ENCODE measurements around the gene CHPT1.
"Not testable (repeated sequence)": the region's sequence is repeated elsewhere in the genome, so short reads cannot be mapped to it uniquely, and the experiment has no call there.

Gene CHPT1

DNA sequence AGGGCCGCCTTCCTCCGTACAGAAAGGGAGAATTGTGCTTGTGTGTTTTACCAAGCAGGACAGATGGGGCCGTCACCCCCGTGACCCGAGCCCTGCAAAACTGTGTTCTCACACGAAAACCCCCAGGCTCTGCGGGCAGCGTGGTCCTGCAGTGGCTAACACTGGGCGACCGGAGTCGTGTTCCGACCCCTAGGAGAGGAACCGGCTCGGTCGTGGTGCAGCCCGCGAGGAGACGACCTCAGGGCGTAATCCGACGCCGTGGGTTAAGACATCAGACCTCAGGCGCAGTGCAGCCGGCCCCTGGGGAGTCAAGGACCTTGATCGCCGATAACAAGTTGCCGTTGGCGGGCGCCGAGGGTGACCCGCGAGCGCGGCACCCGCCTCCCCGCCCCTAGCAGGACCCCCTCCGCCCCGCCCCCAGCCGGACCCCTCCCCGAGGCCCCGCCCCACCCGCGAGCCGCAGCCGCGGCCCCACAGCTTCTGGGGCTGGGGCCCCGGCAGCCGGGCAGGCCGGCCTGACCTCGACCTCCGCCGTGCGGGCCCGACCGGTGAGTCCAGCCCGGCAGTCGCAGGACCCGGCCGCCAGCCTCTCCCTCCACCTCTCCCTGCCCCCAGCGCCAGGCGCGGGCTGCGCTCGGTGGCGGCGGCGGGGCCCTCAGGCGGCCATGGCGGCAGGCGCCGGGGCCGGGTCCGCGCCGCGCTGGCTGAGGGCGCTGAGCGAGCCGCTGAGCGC is at the start of gene CHPT1:
Gene CHPT1 (plus strand): TSS at position 444 of the 733 bp plus-strand sequence. CDS start 222 bp downstream, at position 666.
- no peaks in the 10 kb centered on the region for H3K9me3 ChIP-seq (ENCODE audit: low read length)
- peak within 1 kb of the TSS; percentile 88 for H3K27ac ChIP-seq (ENCODE audit: low read depth, low read length)

DNA sequence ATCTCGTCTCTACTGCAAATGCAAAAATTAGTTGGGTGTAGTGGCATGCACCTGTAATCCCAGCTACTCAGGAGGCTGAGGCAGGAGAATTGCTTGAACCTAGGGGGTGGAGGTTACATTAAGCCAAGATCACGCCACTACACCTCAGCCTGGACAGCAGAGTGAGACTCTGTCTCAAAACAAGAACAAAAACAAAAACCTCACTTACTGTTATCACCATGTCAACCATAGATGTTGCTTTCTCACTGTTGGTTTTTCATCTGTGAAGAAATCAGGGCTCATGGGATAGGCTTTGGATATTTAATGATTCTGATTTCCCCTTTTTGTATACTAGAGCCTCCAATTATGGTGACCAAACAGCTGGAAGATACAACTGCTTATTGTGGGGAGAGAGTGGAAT is 49.7 kb upstream of the CHPT1 start:
- H3K27ac ChIP-seq (ENCODE audit: low read depth, low read length) = no peak overlapping the region
- H3K27me3 ChIP-seq (ENCODE audit: control insufficient read depth in 1 of 2, insufficient read depth in 2 of 2, low read length in 2 of 2) = peaks cover 0 to under 1% of the 10 kb centered on the region in 2 donors
- H3K9me3 ChIP-seq (ENCODE audit: low read length) = no peaks in the 10 kb centered on the region
- H3K4me1 ChIP-seq (ENCODE audit: insufficient read depth, low read length) = no peaks in the 10 kb centered on the region
- H3K9ac ChIP-seq (ENCODE audit: low read length) = no peak overlapping the region
- H3K4me3 ChIP-seq (ENCODE audit: low read depth in 1 of 2, low read length in 2 of 2) = no peak overlapping the region
- H3K36me3 ChIP-seq (ENCODE audit: insufficient read depth, low read length) = no peaks in the 10 kb centered on the region

More for the DNA sequence above, at the start of gene CHPT1:
- H3K4me3 ChIP-seq (ENCODE audit: low read depth in 1 of 2, low read length in 2 of 2) = peak within 1 kb of the TSS; percentile 90 to 92
- H3K4me1 ChIP-seq (ENCODE audit: insufficient read depth, low read length) = peaks cover 26% of the 10 kb centered on the region
- H3K27me3 ChIP-seq (ENCODE audit: control insufficient read depth in 1 of 2, insufficient read depth in 2 of 2, low read length in 2 of 2) = no peaks in the 10 kb centered on the region
- peak within 1 kb of the TSS; percentile 79 for H3K9ac ChIP-seq (ENCODE audit: low read length)
- no peaks in the 10 kb centered on the region for H3K36me3 ChIP-seq (ENCODE audit: insufficient read depth, low read length)

DNA sequence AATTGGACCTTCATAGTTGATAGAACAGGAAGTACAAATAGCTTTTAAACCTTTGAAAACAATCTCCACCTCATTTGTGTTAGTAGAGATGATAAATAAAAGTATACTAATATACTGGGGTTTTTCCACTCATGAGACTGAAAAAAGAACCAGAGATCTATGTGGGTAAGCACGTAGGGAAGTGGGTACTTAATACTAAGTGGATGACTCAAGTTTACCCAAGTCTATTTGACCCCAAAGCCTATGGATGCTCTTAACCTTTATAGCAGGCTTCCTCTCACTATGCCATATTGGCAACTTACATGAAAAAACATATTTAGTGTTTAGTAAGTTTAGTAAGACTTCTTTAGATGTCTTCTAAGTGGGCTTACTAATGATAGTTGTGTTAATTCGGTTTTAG is 49.2 kb upstream of the CHPT1 start:
- Histone ChIP-seq H3K9ac (ENCODE audit: low read length) (no peak overlapping the region), H3K27ac (ENCODE audit: low read depth, low read length) (no peak overlapping the region), H3K4me1 (ENCODE audit: insufficient read depth, low read length) (no peaks in the 10 kb centered on the region), H3K4me3 (ENCODE audit: low read depth in 1 of 2, low read length in 2 of 2) (no peak overlapping the region), H3K27me3 (ENCODE audit: control insufficient read depth in 1 of 2, insufficient read depth in 2 of 2, low read length in 2 of 2) (no peaks in the 10 kb centered on the region), H3K9me3 (ENCODE audit: low read length) (no peaks in the 10 kb centered on the region), H3K36me3 (ENCODE audit: insufficient read depth, low read length) (no peaks in the 10 kb centered on the region)

DNA sequence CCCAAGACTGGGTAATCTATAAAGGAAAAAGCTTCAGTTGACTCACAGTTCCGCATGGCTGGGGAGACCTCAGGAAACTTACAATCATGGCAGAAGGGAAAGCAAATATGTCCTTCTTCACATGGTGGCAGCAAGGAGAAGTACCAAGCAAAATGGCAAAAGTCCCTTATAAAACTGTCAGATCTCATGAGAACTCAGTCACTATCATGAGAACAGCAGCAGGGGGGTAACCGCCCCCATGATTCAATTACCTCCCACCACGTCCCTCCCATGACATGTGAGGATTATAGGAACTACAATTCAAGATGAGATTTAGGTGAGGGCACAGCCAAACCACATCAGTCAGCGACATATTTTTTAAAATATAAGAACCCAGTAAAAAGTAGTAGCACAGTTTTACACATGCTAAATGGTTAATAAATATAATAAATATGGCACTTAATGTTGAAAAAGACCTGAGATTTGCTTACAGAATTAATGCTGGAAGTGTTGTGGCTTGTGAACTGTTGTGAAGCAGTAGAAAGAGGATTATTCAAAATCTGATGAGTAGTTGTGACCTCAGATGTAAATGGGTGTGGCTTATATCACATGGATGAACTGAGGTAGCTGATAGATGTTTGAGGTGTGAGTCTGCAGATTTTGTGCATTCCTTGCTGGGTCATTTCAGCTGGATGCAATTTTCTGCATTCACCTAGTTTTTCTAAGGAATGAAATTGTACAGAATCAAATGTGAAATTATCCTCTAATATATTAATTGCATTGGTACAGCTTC is 46.9 kb upstream of the CHPT1 start:
- Histone ChIP-seq H3K4me3 (ENCODE audit: low read depth in 1 of 2, low read length in 2 of 2) (no peak overlapping the region), H3K9ac (ENCODE audit: low read length) (no peak overlapping the region), H3K9me3 (ENCODE audit: low read length) (no peaks in the 10 kb centered on the region), H3K27ac (ENCODE audit: low read depth, low read length) (no peak overlapping the region), H3K27me3 (ENCODE audit: control insufficient read depth in 1 of 2, insufficient read depth in 2 of 2, low read length in 2 of 2) (no peaks in the 10 kb centered on the region), H3K4me1 (ENCODE audit: insufficient read depth, low read length) (no peaks in the 10 kb centered on the region), H3K36me3 (ENCODE audit: insufficient read depth, low read length) (no peaks in the 10 kb centered on the region)

DNA sequence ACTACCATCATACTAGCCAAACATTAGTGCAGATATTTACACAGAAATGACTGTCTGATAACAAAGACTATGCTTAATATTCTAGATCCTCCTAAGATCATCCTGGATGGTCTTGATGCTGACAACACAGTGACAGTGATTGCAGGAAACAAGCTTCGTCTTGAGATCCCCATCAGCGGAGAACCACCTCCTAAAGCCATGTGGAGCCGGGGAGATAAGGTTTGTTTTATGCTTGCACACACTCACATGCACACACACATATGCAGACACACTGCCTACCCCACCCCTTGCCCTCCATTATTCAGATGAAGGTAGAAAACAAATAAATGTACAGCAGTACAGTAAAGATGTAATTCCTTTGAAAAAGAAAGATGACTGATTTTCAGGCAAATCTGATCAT is 44.4 kb upstream of the CHPT1 start:
- no peak overlapping the region for H3K9ac ChIP-seq (ENCODE audit: low read length)
- H3K4me3 ChIP-seq (ENCODE audit: low read depth in 1 of 2, low read length in 2 of 2) = no peak overlapping the region
- H3K9me3 ChIP-seq (ENCODE audit: low read length) = no peaks in the 10 kb centered on the region
- H3K27me3 ChIP-seq (ENCODE audit: control insufficient read depth in 1 of 2, insufficient read depth in 2 of 2, low read length in 2 of 2) = no peaks in the 10 kb centered on the region
- no peaks in the 10 kb centered on the region for H3K36me3 ChIP-seq (ENCODE audit: insufficient read depth, low read length)
- H3K27ac ChIP-seq (ENCODE audit: low read depth, low read length) = no peak overlapping the region
- no peaks in the 10 kb centered on the region for H3K4me1 ChIP-seq (ENCODE audit: insufficient read depth, low read length)

DNA sequence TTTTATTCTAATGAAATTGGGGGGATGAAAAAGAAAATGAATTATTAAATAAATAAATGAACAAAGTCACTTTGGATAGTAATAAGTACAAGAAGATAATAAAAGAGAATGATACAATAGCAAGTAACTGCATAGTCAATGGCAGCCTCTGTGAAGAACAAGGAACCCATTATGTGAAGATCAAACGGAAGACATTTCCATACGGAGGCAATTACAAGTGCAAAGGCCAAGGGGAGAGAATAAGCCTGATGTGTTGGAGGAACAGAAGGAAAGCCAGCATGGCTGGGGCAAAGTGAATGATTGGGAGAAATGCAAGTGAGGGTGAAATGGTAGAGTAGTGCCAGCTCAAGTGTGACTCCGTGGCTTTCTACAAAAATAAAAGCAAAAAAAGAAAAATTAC is 43.9 kb upstream of the CHPT1 start:
- H3K9me3 ChIP-seq (ENCODE audit: low read length) = no peaks in the 10 kb centered on the region
- no peak overlapping the region for H3K27ac ChIP-seq (ENCODE audit: low read depth, low read length)
- H3K4me3 ChIP-seq (ENCODE audit: low read depth in 1 of 2, low read length in 2 of 2) = no peak overlapping the region
- H3K36me3 ChIP-seq (ENCODE audit: insufficient read depth, low read length) = no peaks in the 10 kb centered on the region
- H3K27me3 ChIP-seq (ENCODE audit: control insufficient read depth in 1 of 2, insufficient read depth in 2 of 2, low read length in 2 of 2) = no peaks in the 10 kb centered on the region
- no peak overlapping the region for H3K9ac ChIP-seq (ENCODE audit: low read length)
- no peaks in the 10 kb centered on the region for H3K4me1 ChIP-seq (ENCODE audit: insufficient read depth, low read length)

DNA sequence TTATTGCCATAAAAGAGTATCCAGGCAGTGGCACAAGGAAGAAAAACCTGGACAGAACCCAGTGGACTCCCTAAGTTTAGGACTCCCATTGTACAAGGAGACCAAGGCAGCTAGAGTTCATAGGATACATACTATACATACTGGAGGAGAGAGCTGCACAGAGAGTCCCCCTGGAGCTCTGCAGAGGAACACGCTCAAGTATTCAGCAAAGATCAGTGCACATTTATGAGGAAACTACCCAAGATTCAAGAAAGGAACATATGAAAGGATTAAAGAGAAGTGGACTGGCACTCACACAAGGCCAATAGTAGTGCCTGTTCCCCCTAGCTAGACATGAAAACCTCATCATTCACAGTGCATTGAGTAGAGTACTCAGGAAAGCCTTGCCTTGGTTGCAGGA is 43.0 kb upstream of the CHPT1 start:
- Histone ChIP-seq H3K27me3 (ENCODE audit: control insufficient read depth in 1 of 2, insufficient read depth in 2 of 2, low read length in 2 of 2) (no peaks in the 10 kb centered on the region), H3K27ac (ENCODE audit: low read depth, low read length) (no peak overlapping the region), H3K4me3 (ENCODE audit: low read depth in 1 of 2, low read length in 2 of 2) (no peak overlapping the region), H3K9ac (ENCODE audit: low read length) (no peak overlapping the region), H3K9me3 (ENCODE audit: low read length) (no peaks in the 10 kb centered on the region), H3K36me3 (ENCODE audit: insufficient read depth, low read length) (no peaks in the 10 kb centered on the region), H3K4me1 (ENCODE audit: insufficient read depth, low read length) (no peaks in the 10 kb centered on the region)

DNA sequence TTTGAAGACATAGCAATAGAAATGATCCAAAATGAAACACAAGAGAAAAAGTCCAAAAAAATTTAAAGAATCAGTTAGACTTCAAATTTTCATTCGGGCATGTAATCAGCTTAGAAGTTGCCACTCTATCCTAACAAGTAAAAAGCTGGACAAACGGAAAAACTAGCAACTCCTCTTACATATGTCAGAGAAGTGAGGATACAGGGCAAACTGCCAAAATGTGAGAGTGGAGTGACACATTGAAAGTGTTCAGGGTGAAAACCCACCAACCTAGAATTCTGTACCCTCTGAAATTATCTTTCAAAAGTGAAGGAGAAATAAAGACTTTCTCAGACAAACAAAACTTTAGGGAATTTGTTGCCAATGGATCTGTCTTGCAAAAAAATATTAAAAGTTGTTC is 42.0 kb upstream of the CHPT1 start:
- no peaks in the 10 kb centered on the region for H3K9me3 ChIP-seq (ENCODE audit: low read length)
- H3K36me3 ChIP-seq (ENCODE audit: insufficient read depth, low read length) = no peaks in the 10 kb centered on the region
- no peaks in the 10 kb centered on the region for H3K4me1 ChIP-seq (ENCODE audit: insufficient read depth, low read length)
- H3K9ac ChIP-seq (ENCODE audit: low read length) = no peak overlapping the region
- H3K27ac ChIP-seq (ENCODE audit: low read depth, low read length) = no peak overlapping the region
- H3K4me3 ChIP-seq (ENCODE audit: low read depth in 1 of 2, low read length in 2 of 2) = no peak overlapping the region
- H3K27me3 ChIP-seq (ENCODE audit: control insufficient read depth in 1 of 2, insufficient read depth in 2 of 2, low read length in 2 of 2) = no peaks in the 10 kb centered on the region

DNA sequence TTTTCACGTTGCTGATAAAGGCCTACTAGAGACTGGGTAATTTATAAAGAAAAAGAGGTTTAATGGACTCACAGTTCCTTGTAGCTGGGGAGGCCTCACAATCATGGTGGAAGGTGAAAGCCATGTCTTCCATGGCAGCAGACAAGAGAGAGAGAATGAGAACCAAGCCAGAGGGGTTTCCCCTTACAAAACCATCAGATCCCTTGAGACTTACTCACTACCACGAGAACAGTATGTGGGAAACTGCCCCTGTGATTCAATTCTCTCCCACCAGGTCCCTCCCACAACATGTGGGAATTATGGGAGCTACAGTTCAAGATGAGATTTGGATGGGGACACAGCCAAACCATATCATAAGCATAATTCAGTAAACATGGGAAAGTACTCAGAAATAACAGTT is 36.8 kb upstream of the CHPT1 start:
- not testable (repeated sequence) for H3K4me1 ChIP-seq (ENCODE audit: insufficient read depth, low read length); H3K27me3 ChIP-seq (ENCODE audit: control insufficient read depth in 1 of 2, insufficient read depth in 2 of 2, low read length in 2 of 2); H3K27ac ChIP-seq (ENCODE audit: low read depth, low read length); H3K4me3 ChIP-seq (ENCODE audit: low read depth in 1 of 2, low read length in 2 of 2); H3K36me3 ChIP-seq (ENCODE audit: insufficient read depth, low read length); H3K9ac ChIP-seq (ENCODE audit: low read length); H3K9me3 ChIP-seq (ENCODE audit: low read length)

DNA sequence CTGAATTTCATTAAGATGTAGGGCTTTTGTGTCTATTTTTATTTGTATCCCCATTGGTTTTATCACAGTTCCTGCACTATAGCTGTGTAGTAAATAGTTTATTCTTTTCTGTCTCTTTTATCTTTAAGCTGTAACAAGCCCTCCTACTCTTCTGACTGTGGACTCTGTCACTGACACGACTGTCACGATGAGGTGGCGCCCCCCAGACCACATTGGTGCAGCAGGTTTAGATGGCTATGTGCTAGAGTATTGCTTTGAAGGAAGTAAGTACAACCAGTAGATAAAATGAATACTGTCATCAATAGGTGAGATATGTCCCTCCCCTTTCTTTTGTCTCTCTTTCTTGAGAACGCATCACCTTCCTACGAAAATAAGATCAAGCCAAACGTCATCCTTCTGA is 34.1 kb upstream of the CHPT1 start:
- no peaks in the 10 kb centered on the region for H3K4me1 ChIP-seq (ENCODE audit: insufficient read depth, low read length)
- H3K27ac ChIP-seq (ENCODE audit: low read depth, low read length) = no peak overlapping the region
- H3K9ac ChIP-seq (ENCODE audit: low read length) = no peak overlapping the region
- H3K9me3 ChIP-seq (ENCODE audit: low read length) = no peaks in the 10 kb centered on the region
- no peaks in the 10 kb centered on the region for H3K27me3 ChIP-seq (ENCODE audit: control insufficient read depth in 1 of 2, insufficient read depth in 2 of 2, low read length in 2 of 2)
- H3K4me3 ChIP-seq (ENCODE audit: low read depth in 1 of 2, low read length in 2 of 2) = no peak overlapping the region
- H3K36me3 ChIP-seq (ENCODE audit: insufficient read depth, low read length) = no peaks in the 10 kb centered on the region

DNA sequence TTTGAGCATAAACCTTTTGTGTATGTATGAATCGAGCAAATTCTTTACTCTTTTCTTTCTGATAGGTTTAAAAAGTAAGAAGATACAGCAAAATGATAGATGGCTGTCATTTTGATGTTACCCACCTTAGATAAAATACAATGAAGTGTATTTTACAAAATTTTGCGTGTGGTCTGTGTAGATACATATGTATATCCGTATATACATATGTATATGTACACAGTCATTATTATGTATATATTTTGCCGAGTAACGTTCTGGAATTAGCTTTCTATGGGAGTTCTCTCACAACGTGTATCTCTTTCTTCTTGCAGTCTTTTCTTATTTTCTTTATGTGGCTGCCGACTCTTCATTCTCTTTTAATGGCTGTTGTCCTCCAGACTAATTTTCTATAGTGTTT is 32.4 kb upstream of the CHPT1 start:
- no peaks in the 10 kb centered on the region for H3K9me3 ChIP-seq (ENCODE audit: low read length)
- no peaks in the 10 kb centered on the region for H3K27me3 ChIP-seq (ENCODE audit: control insufficient read depth in 1 of 2, insufficient read depth in 2 of 2, low read length in 2 of 2)
- H3K36me3 ChIP-seq (ENCODE audit: insufficient read depth, low read length) = no peaks in the 10 kb centered on the region
- no peak overlapping the region for H3K4me3 ChIP-seq (ENCODE audit: low read depth in 1 of 2, low read length in 2 of 2)
- no peak overlapping the region for H3K9ac ChIP-seq (ENCODE audit: low read length)
- no peaks in the 10 kb centered on the region for H3K4me1 ChIP-seq (ENCODE audit: insufficient read depth, low read length)
- H3K27ac ChIP-seq (ENCODE audit: low read depth, low read length) = no peak overlapping the region
